SK-N-SH treated with all-trans-retinoic acid at 6 μM for 48 hours (cell line): ENCODE results near the gene PLOD2.

ENCODE experiments used
- ARNTL ChIP-seq: fragments of 450-650 bp; formaldehyde crosslinking; IDR thresholded peaks from 2 replicates; pipeline ENCODE4 v1.5.0; 2020; ENCODE audit warnings: low read depth, mild to moderate bottlenecking, moderate library complexity, borderline replicate concordance
- CSDC2 ChIP-seq: fragments of 250-450 bp; sonication (Bioruptor Pico); IDR thresholded peaks from 2 replicates; pipeline ENCODE4 v1.5.0; 2020; ENCODE audit warnings: mild to moderate bottlenecking, moderate library complexity
- PATZ1 ChIP-seq: fragments of 250-450 bp; sonication (Bioruptor Pico); IDR thresholded peaks from 2 replicates; pipeline ENCODE4 v1.8.0; 2020; ENCODE audit warnings: mild to moderate bottlenecking, moderate library complexity, borderline replicate concordance
- SNAI2 ChIP-seq: fragments of 250-450 bp; sonication (Bioruptor Pico); IDR thresholded peaks from 2 replicates; pipeline ENCODE4 v1.5.0; 2020; ENCODE audit warnings: mild to moderate bottlenecking, moderate library complexity
- ZNF8 ChIP-seq: fragments of 450-650 bp; formaldehyde crosslinking; IDR thresholded peaks from 2 replicates; pipeline ENCODE4 v1.5.0; 2020; ENCODE audit warnings: mild to moderate bottlenecking, moderate library complexity

- TF ChIP-seq CSDC2 (CRISPR knock-in tag) (no peak), ARNTL (CRISPR knock-in tag) (no peak), SNAI2 (CRISPR knock-in tag) (no peak), ZNF8 (CRISPR knock-in tag) (no peak), PATZ1 (no peak)
These were observed 30.1 kb upstream of the PLOD2 start for GRCh38 chr3:146191051-146191450.
